ENCODE measurements around the gene MPZ.

DNA sequence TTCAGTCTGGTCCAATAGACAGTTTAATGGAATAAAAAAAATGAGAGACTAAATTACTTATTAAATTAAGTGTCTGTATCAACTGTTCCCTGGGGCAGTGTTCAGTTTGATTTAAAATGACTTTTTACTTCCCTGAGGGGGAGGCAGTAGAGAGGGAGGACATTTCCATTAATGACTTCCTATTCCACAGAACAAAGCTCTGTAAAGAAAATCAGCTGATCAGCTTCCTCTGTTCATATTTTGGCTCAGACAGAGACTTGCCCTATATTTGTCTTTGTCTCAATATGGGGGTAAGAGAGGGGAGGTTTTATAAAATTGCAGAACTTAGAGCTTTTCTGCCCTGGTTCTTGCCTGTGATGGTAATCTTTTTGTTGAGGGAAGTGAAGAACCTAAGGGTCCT lies 49.5 kb upstream of the MPZ start:
- TF ChIP-seq, protein P1, sequence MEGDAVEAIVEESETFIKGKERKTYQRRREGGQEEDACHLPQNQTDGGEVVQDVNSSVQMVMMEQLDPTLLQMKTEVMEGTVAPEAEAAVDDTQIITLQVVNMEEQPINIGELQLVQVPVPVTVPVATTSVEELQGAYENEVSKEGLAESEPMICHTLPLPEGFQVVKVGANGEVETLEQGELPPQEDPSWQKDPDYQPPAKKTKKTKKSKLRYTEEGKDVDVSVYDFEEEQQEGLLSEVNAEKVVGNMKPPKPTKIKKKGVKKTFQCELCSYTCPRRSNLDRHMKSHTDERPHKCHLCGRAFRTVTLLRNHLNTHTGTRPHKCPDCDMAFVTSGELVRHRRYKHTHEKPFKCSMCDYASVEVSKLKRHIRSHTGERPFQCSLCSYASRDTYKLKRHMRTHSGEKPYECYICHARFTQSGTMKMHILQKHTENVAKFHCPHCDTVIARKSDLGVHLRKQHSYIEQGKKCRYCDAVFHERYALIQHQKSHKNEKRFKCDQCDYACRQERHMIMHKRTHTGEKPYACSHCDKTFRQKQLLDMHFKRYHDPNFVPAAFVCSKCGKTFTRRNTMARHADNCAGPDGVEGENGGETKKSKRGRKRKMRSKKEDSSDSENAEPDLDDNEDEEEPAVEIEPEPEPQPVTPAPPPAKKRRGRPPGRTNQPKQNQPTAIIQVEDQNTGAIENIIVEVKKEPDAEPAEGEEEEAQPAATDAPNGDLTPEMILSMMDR (IDR thresholded peaks at IDR 0.05) = no peak
- no peak for TF ChIP-seq POLR2A (IDR thresholded peaks at IDR 0.05)

Data from thyroid gland (tissue), 4 donors.